Endothelial cell of umbilical vein (primary cell): ENCODE data around the gene FAM181A.

Source experiments
- CTCF ChIP-seq, 2 donors: IDR thresholded peaks; 1 replicate in 1 of 2; 2 replicates in 1 of 2; pipeline ENCODE4 v1.5.1; 2011; ENCODE audit warnings: low read length in 2 of 2, mild to moderate bottlenecking in 2 of 2, moderate library complexity in 2 of 2, control low read depth in 1 of 2, inconsistent platforms in 1 of 2, low read depth in 1 of 2; ENCODE audit not compliant: insufficient read depth in 1 of 2; ENCODE audit errors: extremely low read depth in 1 of 2
- EZH2 ChIP-seq: IDR thresholded peaks from 2 replicates; pipeline ENCODE4 v1.6.1; 2012; ENCODE audit warnings: borderline replicate concordance, low read depth, mild to moderate bottlenecking, moderate library complexity, low read length, inconsistent platforms; ENCODE audit not compliant: severe bottlenecking
- MAX ChIP-seq: IDR thresholded peaks from 2 replicates; pipeline ENCODE4 v1.6.1; 2011; ENCODE audit not compliant: insufficient read depth, insufficient read length
- POLR2A ChIP-seq: IDR thresholded peaks from 2 replicates; pipeline ENCODE4 v1.6.1; 2012; ENCODE audit warnings: low read depth, mild to moderate bottlenecking, control low read depth, low read length

- TF ChIP-seq CTCF (IDR thresholded peaks at IDR 0.05; ENCODE audit: extremely low read depth in 1 of 2, insufficient read depth in 1 of 2, low read depth in 1 of 2, low read length in 2 of 2) = no peak
- no peak for TF ChIP-seq MAX
- TF ChIP-seq EZH2 = no peak
- TF ChIP-seq POLR2A = no peak
These were observed 8.1 kb downstream of the FAM181A start for GRCh38 chr14:93935213-93935612.
